SU-DHL-6 (cell line): Measurements from ENCODE around the gene CDK2.

Experiments used
- CTCF ChIP-seq: fragments of 200-600 bp; sonication (generic); IDR thresholded peaks from one replicate; pipeline ENCODE4 v1.5.1; 2017; ENCODE audit warnings: antibody characterized with exemption, mild to moderate bottlenecking, low read length, moderate library complexity; ENCODE audit not compliant: insufficient read depth, poor library complexity, severe bottlenecking
- EZH2phosphoT487 ChIP-seq: fragments of 200-600 bp; sonication (generic), shearing (Covaris generic); conservative IDR thresholded peaks from 2 replicates; pipeline ENCODE4 v1.6.1; 2018; ENCODE audit warnings: mild to moderate bottlenecking, antibody characterized with exemption, low read length, moderate library complexity, mixed read lengths

GRCh38 chr12:55974308-55974730 is 7.7 kb downstream of the CDK2 start:
- TF ChIP-seq CTCF (no peak), EZH2phosphoT487 (no peak)
